ENCODE data around the gene NCK2.

GRCh38 chr2:105841551-105841950 is 96.8 kb downstream of the NCK2 start:
- TF ChIP-seq CTCF (IDR thresholded peaks at IDR 0.05): no peak
- no peak for TF ChIP-seq EP300 (IDR thresholded peaks at IDR 0.05)
- TF ChIP-seq POLR2A (IDR thresholded peaks at IDR 0.05): no peak
- no peak for TF ChIP-seq POLR2AphosphoS5 (IDR thresholded peaks at IDR 0.05)

All from sigmoid colon (tissue), 4 donors.